ENCODE measurements around the gene ANKMY1.

ANKMY1 gene

DNA sequence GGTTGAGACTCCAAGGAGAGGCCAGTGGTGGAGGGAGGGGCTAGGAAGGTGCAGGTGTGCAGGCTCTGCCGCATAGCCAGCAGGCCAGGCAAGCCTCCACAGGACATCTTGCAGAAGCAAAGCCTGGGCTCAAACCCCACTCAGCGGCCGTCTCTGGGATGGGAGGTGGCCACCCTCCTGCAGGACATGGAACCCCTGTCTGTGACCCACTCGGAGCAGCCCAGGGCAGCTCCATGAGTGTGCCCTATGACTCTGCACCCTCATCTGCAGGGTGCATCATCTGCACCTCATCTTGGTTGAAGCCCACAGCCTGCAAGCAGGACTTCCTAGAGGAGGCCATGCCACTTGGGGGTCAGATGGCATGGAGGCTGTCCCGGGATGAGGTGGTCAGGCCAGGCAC is 76.1 kb downstream of the ANKMY1 start:
- no peaks in the 10 kb centered on the region for H3K36me3 ChIP-seq (ENCODE audit: low read length)
- no peak for TF ChIP-seq EZH2phosphoT487 (conservative IDR thresholded peaks at IDR 0.05; ENCODE audit: low read length)
- TF ChIP-seq, protein P1, sequence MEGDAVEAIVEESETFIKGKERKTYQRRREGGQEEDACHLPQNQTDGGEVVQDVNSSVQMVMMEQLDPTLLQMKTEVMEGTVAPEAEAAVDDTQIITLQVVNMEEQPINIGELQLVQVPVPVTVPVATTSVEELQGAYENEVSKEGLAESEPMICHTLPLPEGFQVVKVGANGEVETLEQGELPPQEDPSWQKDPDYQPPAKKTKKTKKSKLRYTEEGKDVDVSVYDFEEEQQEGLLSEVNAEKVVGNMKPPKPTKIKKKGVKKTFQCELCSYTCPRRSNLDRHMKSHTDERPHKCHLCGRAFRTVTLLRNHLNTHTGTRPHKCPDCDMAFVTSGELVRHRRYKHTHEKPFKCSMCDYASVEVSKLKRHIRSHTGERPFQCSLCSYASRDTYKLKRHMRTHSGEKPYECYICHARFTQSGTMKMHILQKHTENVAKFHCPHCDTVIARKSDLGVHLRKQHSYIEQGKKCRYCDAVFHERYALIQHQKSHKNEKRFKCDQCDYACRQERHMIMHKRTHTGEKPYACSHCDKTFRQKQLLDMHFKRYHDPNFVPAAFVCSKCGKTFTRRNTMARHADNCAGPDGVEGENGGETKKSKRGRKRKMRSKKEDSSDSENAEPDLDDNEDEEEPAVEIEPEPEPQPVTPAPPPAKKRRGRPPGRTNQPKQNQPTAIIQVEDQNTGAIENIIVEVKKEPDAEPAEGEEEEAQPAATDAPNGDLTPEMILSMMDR (IDR thresholded peaks at IDR 0.05; ENCODE audit: insufficient read depth, low read length, poor library complexity, severe bottlenecking): no peak
- no peak overlapping the region for H3K4me3 ChIP-seq (ENCODE audit: insufficient read depth, low read length, poor library complexity, severe bottlenecking)
- no peaks in the 10 kb centered on the region for H3K9me2 ChIP-seq (replicated peaks; ENCODE audit: insufficient read depth, low read length)
- no peaks in the 10 kb centered on the region for H4K20me1 ChIP-seq (ENCODE audit: low read depth, low read length)
- no peak overlapping the region for H3K4me2 ChIP-seq (ENCODE audit: low read depth, low read length, poor library complexity, severe bottlenecking)
- no peak overlapping the region for H3K27ac ChIP-seq (ENCODE audit: low read depth, low read length)
- no peaks in the 10 kb centered on the region for H3F3A ChIP-seq (ENCODE audit: insufficient read depth)
- no peaks in the 10 kb centered on the region for H3K79me2 ChIP-seq (ENCODE audit: insufficient read depth, low read length)
- no peak overlapping the region for H2AFZ ChIP-seq (ENCODE audit: low read depth, low read length, severe bottlenecking)
- H3K27me3 ChIP-seq (ENCODE audit: low read length): no peaks in the 10 kb centered on the region
- no peaks in the 10 kb centered on the region for H3K9me3 ChIP-seq (ENCODE audit: insufficient read depth, low read length)
- H3K9ac ChIP-seq (ENCODE audit: low read length): no peak overlapping the region

GRCh38 chr2:240480834-240481623 is 76.8 kb downstream of the ANKMY1 start:
- H3K36me3 ChIP-seq (ENCODE audit: low read length): peaks cover under 1% of the 10 kb centered on the region; the same call in 1 of the 2 replicates
- H3K9me3 ChIP-seq (ENCODE audit: insufficient read depth, low read length): no peaks in the 10 kb centered on the region
- no peak overlapping the region for H2AFZ ChIP-seq (ENCODE audit: low read depth, low read length, severe bottlenecking)
- H3K27me3 ChIP-seq (ENCODE audit: low read length): no peaks in the 10 kb centered on the region
- no peaks in the 10 kb centered on the region for H3K9me2 ChIP-seq (replicated peaks; ENCODE audit: insufficient read depth, low read length)
- no peak overlapping the region for H3K9ac ChIP-seq (ENCODE audit: low read length)
- H3K4me3 ChIP-seq (ENCODE audit: insufficient read depth, low read length, poor library complexity, severe bottlenecking): no peak overlapping the region
- H3F3A ChIP-seq (ENCODE audit: insufficient read depth): no peaks in the 10 kb centered on the region
- no peak for TF ChIP-seq EZH2phosphoT487 (conservative IDR thresholded peaks at IDR 0.05; ENCODE audit: low read length)
- TF ChIP-seq, protein P1 (IDR thresholded peaks at IDR 0.05; ENCODE audit: insufficient read depth, low read length, poor library complexity, severe bottlenecking): no peak
- no peaks in the 10 kb centered on the region for H3K79me2 ChIP-seq (ENCODE audit: insufficient read depth, low read length)
- no peak overlapping the region for H3K27ac ChIP-seq (ENCODE audit: low read depth, low read length)
- no peaks in the 10 kb centered on the region for H4K20me1 ChIP-seq (ENCODE audit: low read depth, low read length)
- H3K4me2 ChIP-seq (ENCODE audit: low read depth, low read length, poor library complexity, severe bottlenecking): no peak overlapping the region

DNA sequence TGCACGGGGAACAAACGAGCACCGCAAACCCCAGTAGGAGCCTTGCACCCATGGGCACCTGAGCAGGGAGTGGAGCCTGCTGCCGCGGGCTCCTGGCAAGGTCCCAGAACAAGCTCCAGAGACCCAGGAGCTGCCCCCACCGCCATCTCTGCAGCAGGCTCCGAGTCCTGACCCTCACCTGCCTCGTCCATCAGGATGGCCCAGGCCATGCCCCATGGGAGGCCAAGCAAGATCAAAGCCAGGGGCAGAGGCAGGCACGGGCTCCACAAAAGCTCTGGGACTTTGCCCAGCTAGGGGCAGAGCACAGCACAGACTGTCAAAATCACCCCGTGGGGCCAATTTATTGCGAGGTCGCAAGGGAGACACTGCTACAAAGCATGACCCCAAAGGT is 78.7 kb downstream of the ANKMY1 start:
- Histone ChIP-seq H3K79me2 (ENCODE audit: insufficient read depth, low read length) (no peaks in the 10 kb centered on the region), H3K4me3 (ENCODE audit: insufficient read depth, low read length, poor library complexity, severe bottlenecking) (no peak overlapping the region), H2AFZ (ENCODE audit: low read depth, low read length, severe bottlenecking) (no peak overlapping the region), H3K36me3 (ENCODE audit: low read length) (peaks cover 4% of the 10 kb centered on the region; the same call in 1 of the 2 replicates), H3K4me2 (ENCODE audit: low read depth, low read length, poor library complexity, severe bottlenecking) (no peak overlapping the region), H3K9me2 (replicated peaks; ENCODE audit: insufficient read depth, low read length) (no peaks in the 10 kb centered on the region), H3K9me3 (ENCODE audit: insufficient read depth, low read length) (no peaks in the 10 kb centered on the region), H3K27ac (ENCODE audit: low read depth, low read length) (no peak overlapping the region), H3F3A (ENCODE audit: insufficient read depth) (no peaks in the 10 kb centered on the region), H3K27me3 (ENCODE audit: low read length) (no peaks in the 10 kb centered on the region), H3K9ac (ENCODE audit: low read length) (no peak overlapping the region), H4K20me1 (ENCODE audit: low read depth, low read length) (no peaks in the 10 kb centered on the region)
- TF ChIP-seq, protein P1 (IDR thresholded peaks at IDR 0.05; ENCODE audit: insufficient read depth, low read length, poor library complexity, severe bottlenecking): no peak
- TF ChIP-seq EZH2phosphoT487 (conservative IDR thresholded peaks at IDR 0.05; ENCODE audit: low read length): no peak

Measured in SU-DHL-6 (cell line).